Measurements from ENCODE around the gene HTRA3.

HTRA3 gene

DNA sequence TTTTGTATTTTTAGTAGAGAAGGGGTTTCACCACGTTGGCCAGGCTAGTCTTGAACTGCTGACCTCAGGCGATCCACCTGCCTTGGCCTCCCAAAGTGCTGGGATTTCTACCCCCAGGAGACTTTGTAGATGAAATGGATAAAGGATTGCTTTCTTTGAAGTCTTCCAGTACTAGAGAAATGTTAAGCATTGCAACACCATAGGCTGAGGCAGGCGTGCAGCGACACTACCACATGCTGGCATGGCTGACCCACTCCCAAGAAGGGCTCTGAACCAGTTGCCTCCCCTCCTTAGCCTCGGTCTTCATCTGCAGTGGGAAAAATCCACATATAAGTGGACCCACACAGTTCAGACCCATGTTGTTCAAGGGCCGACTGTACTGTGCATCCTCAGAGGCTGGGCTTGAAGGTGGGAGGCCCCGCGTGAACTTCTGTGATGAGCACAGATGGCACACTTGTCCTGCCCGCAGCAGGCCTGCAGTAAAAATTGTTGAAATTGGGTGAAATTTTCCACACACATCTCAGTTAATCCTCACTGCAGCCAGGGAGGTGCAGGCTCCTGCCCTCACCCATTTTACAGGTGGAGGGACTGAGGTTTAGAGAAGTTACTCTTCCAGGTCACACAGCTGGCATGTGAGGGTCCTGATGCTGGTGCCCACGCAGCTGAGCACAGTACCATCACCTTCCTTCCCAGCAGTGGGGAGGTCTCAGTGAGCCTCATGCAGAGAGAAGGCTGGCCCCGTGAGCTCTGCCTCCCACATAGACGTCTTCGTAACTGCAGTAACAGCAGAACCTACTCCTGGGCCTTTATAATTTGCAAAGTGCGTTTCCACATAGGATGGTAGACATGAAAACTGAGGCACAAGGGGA, 35.5 kb downstream of the HTRA3 start:
- no peak overlapping the region for H3K4me3 ChIP-seq (replicated peaks; ENCODE audit: insufficient read depth, low read length)
- H3K27ac ChIP-seq (replicated peaks) = no peak overlapping the region
- no peaks in the 10 kb centered on the region for H3K27me3 ChIP-seq (ENCODE audit: insufficient read depth, poor library complexity, severe bottlenecking)
- TF ChIP-seq CTCF (IDR thresholded peaks at IDR 0.05; ENCODE audit: insufficient read depth, low read length) = no peak
- no peak for TF ChIP-seq SPI1 (IDR thresholded peaks at IDR 0.05; ENCODE audit: borderline replicate concordance, low read depth)
- TF ChIP-seq REST (IDR thresholded peaks at IDR 0.05; ENCODE audit: insufficient replicate concordance, low read depth) = no peak
- TF ChIP-seq GABPA (IDR thresholded peaks at IDR 0.05; ENCODE audit: low read depth) = no peak
- no peak for TF ChIP-seq POLR2AphosphoS5 (IDR thresholded peaks at IDR 0.05; ENCODE audit: low read depth)
- no peak for DNase-seq (ENCODE audit: low read depth in 1 of 2, low spot score in 1 of 2)

GRCh38 chr4:8305851-8306471, 36.4 kb downstream of the HTRA3 start:
- Histone ChIP-seq H3K27ac (replicated peaks) (no peak overlapping the region), H3K4me3 (replicated peaks; ENCODE audit: insufficient read depth, low read length) (no peak overlapping the region), H3K27me3 (ENCODE audit: insufficient read depth, poor library complexity, severe bottlenecking) (no peaks in the 10 kb centered on the region)
- DNase-seq (ENCODE audit: low read depth in 1 of 2, low spot score in 1 of 2) = no peak
- no peak for TF ChIP-seq POLR2AphosphoS5 (IDR thresholded peaks at IDR 0.05; ENCODE audit: low read depth)
- TF ChIP-seq CTCF (IDR thresholded peaks at IDR 0.05; ENCODE audit: insufficient read depth, low read length) = no peak
- no peak for TF ChIP-seq GABPA (IDR thresholded peaks at IDR 0.05; ENCODE audit: low read depth)
- TF ChIP-seq REST (IDR thresholded peaks at IDR 0.05; ENCODE audit: insufficient replicate concordance, low read depth) = no peak
- no peak for TF ChIP-seq SPI1 (IDR thresholded peaks at IDR 0.05; ENCODE audit: borderline replicate concordance, low read depth)

GRCh38 chr4:8306511-8307021, 37.0 kb downstream of the HTRA3 start:
- DNase-seq (ENCODE audit: low read depth in 1 of 2, low spot score in 1 of 2) = no peak
- no peak overlapping the region for H3K4me3 ChIP-seq (replicated peaks; ENCODE audit: insufficient read depth, low read length)
- H3K27me3 ChIP-seq (ENCODE audit: insufficient read depth, poor library complexity, severe bottlenecking) = no peaks in the 10 kb centered on the region
- no peak for TF ChIP-seq CTCF (IDR thresholded peaks at IDR 0.05; ENCODE audit: insufficient read depth, low read length)
- no peak for TF ChIP-seq GABPA (IDR thresholded peaks at IDR 0.05; ENCODE audit: low read depth)
- H3K27ac ChIP-seq (replicated peaks) = no peak overlapping the region
